ENCODE data around the gene UBIAD1. TPM values are rescaled to one million over a fixed set of nuclear protein-coding genes. Genes with fewer than 3 reads are reported as not detected.

UBIAD1 gene
- total RNA-seq, 6 donors from 2014 or later = 5.9 to 20.8 (median 15.7) TPM

GRCh38 chr1:11248169-11248568 is 24.8 kb upstream of the UBIAD1 start:
- Histone ChIP-seq H3K27me3 (no peaks in the 10 kb centered on the region), H3K4me1 (no peaks in the 10 kb centered on the region), H3K4me3 (no peak overlapping the region), H3K9me3 (no peaks in the 10 kb centered on the region), H3K27ac (no peak overlapping the region), H3K36me3 (peaks cover 29 to 78% (median 58%) of the 10 kb centered on the region in 4 donors)
- ATAC-seq (ENCODE audit: low FRiP score in 2 of 2) (peak in 1 of 2 donors; percentile 40), DNase-seq (no peak)
- TF ChIP-seq EP300 (IDR thresholded peaks at IDR 0.05) (no peak), POLR2A (IDR thresholded peaks at IDR 0.05) (no peak), CTCF (IDR thresholded peaks at IDR 0.05) (no peak), POLR2AphosphoS5 (IDR thresholded peaks at IDR 0.05) (no peak)
- WGBS, 2 donors = 90 to 96% methylated on average over 2 to 4 of the region's 4 CpGs

- ATAC-seq (ENCODE audit: low FRiP score in 2 of 2) (no peak), DNase-seq (no peak)
- no peaks in the 10 kb centered on the region for H3K4me1 ChIP-seq
- 95 to 98% methylated on average over 8 of the region's 8 CpGs for WGBS, 2 donors
- TF ChIP-seq CTCF (IDR thresholded peaks at IDR 0.05) = no peak
- TF ChIP-seq POLR2AphosphoS5 (IDR thresholded peaks at IDR 0.05) = no peak
- TF ChIP-seq EP300 (IDR thresholded peaks at IDR 0.05) = no peak
- TF ChIP-seq POLR2A (IDR thresholded peaks at IDR 0.05) = no peak
- peaks cover 48 to 87% (median 75%) of the 10 kb centered on the region in 4 donors for H3K36me3 ChIP-seq
- H3K27ac ChIP-seq = no peak overlapping the region
- H3K4me3 ChIP-seq = no peak overlapping the region
- no peaks in the 10 kb centered on the region for H3K9me3 ChIP-seq
- H3K27me3 ChIP-seq = no peaks in the 10 kb centered on the region
Measured at GRCh38 chr1:11252538-11252937, 20.5 kb upstream of the UBIAD1 start.

- 80 to 84% methylated on average over 8 of the region's 8 CpGs for WGBS, 2 donors
- TF ChIP-seq POLR2AphosphoS5 (IDR thresholded peaks at IDR 0.05) (no peak), POLR2A (IDR thresholded peaks at IDR 0.05) (no peak), EP300 (IDR thresholded peaks at IDR 0.05) (no peak), CTCF (IDR thresholded peaks at IDR 0.05) (no peak)
- H3K4me1 ChIP-seq = no peaks in the 10 kb centered on the region
- no peak overlapping the region for H3K4me3 ChIP-seq
- ATAC-seq (ENCODE audit: low FRiP score in 2 of 2) = no peak
- peaks cover 55 to 87% (median 75%) of the 10 kb centered on the region in 4 donors for H3K36me3 ChIP-seq
- no peak overlapping the region for H3K27ac ChIP-seq
- DNase-seq = no peak
- H3K27me3 ChIP-seq = no peaks in the 10 kb centered on the region
- H3K9me3 ChIP-seq = no peaks in the 10 kb centered on the region
Measured at GRCh38 chr1:11253226-11253625, 19.8 kb upstream of the UBIAD1 start.

- H3K27ac ChIP-seq = no peak overlapping the region
- no peak overlapping the region for H3K4me3 ChIP-seq
- 89 to 91% methylated on average over 1 of the region's 1 CpG for WGBS, 2 donors
- TF ChIP-seq POLR2AphosphoS5 (IDR thresholded peaks at IDR 0.05) = no peak
- no peak for TF ChIP-seq EP300 (IDR thresholded peaks at IDR 0.05)
- TF ChIP-seq POLR2A (IDR thresholded peaks at IDR 0.05) = no peak
- TF ChIP-seq CTCF (IDR thresholded peaks at IDR 0.05) = no peak
- DNase-seq = no peak
- no peaks in the 10 kb centered on the region for H3K27me3 ChIP-seq
- peaks cover 63 to 83% (median 79%) of the 10 kb centered on the region in 4 donors for H3K36me3 ChIP-seq
- H3K9me3 ChIP-seq = no peaks in the 10 kb centered on the region
- ATAC-seq (ENCODE audit: low FRiP score in 2 of 2) = no peak
- H3K4me1 ChIP-seq = peaks cover 3 to 9% (median 8%) of the 10 kb centered on the region in 4 donors
Measured at GRCh38 chr1:11256299-11256698, 16.7 kb upstream of the UBIAD1 start.
